Smooth muscle cell (in vitro differentiated cells): Measurements from ENCODE around the gene RBP5. TPM values are rescaled to one million over a fixed set of nuclear protein-coding genes. Genes with fewer than 3 reads are reported as not detected.

Experiments used
- DNase-seq: peaks from one replicate; lab custom pipeline; 2025; ENCODE audit not compliant: unreplicated experiment; lab: John Stamatoyannopoulos, UW
- H2AFZ ChIP-seq: fragments of 200-600 bp; sonication (generic); 2 replicates; pipeline ENCODE4 v1.6.0; 2016; ENCODE audit warnings: antibody characterized with exemption, low read depth, mild to moderate bottlenecking
- H3F3A ChIP-seq: fragments of 200-600 bp; sonication (generic); 2 replicates; pipeline ENCODE4 v1.6.0; 2017; ENCODE audit warnings: antibody characterized with exemption, low read depth
- H3K27ac ChIP-seq: fragments of 200-600 bp; sonication (generic); 2 replicates; pipeline ENCODE4 v1.5.1; 2016; ENCODE audit warnings: low read depth, mild to moderate bottlenecking
- H3K27me3 ChIP-seq: fragments of 200-600 bp; sonication (generic); 2 replicates; pipeline ENCODE4 v1.6.1; 2016; ENCODE audit warnings: low read depth, mild to moderate bottlenecking
- H3K36me3 ChIP-seq: fragments of 200-600 bp; sonication (generic); 2 replicates; pipeline ENCODE4 v1.5.1; 2016; ENCODE audit warnings: low read depth
- H3K4me1 ChIP-seq: fragments of 200-600 bp; sonication (generic); 2 replicates; pipeline ENCODE4 v1.5.1; 2016; ENCODE audit warnings: low read depth
- H3K4me2 ChIP-seq: fragments of 200-600 bp; sonication (generic); 2 replicates; pipeline ENCODE4 v1.6.0; 2016; ENCODE audit warnings: mild to moderate bottlenecking
- H3K4me3 ChIP-seq: fragments of 200-600 bp; sonication (generic); 2 replicates; pipeline ENCODE4 v1.5.1; 2016; ENCODE audit warnings: mild to moderate bottlenecking
- H3K79me2 ChIP-seq: fragments of 200-600 bp; sonication (generic); 2 replicates; pipeline ENCODE4 v1.6.0; 2016; ENCODE audit warnings: low read depth, mild to moderate bottlenecking
- H3K9ac ChIP-seq: fragments of 200-600 bp; sonication (generic); 2 replicates; pipeline ENCODE4 v1.6.0; 2016; ENCODE audit warnings: low read depth
- H3K9me3 ChIP-seq: fragments of 200-600 bp; sonication (generic); replicated peaks from 2 replicates; pipeline ENCODE4 v1.5.1; 2016; ENCODE audit warnings: low read depth
- H4K20me1 ChIP-seq: fragments of 200-600 bp; sonication (generic); 2 replicates; pipeline ENCODE4 v1.6.0; 2016; ENCODE audit warnings: low read depth
- CTCF ChIP-seq: fragments of 200-600 bp; sonication (generic); IDR thresholded peaks from 2 replicates; pipeline ENCODE4 v1.5.1; 2017; ENCODE audit warnings: borderline replicate concordance, mild to moderate bottlenecking, antibody characterized with exemption; ENCODE audit not compliant: insufficient read depth, poor library complexity, severe bottlenecking
- WGBS: methylation state at CpG from one replicate; pipeline ENCODE4 v1.1.7; 2016; ENCODE audit warnings: low lambda C conversion rate; 5-methylcytosine and 5-hydroxymethylcytosine counted together
- polyA plus RNA-seq: library from polyadenylated mRNA; unstranded; fragments of >200 nt; fragmentation: Nextera tagmentation; extraction: Ambion mirVana; gene quantifications from 2 replicates; pipeline ENCODE4 v1.2.1, GENCODE V29; 2016
- total RNA-seq: library from RNA; depleted of rRNA; stranded (reverse); fragments of >200 nt; gene quantifications from 2 replicates; pipeline ENCODE4 v1.2.3, GENCODE V29; 2014

RBP5 gene
- total and polyA plus RNA-seq, 2 experiments from 2014 or later = 0.21 TPM; not detected in 1

GRCh38 chr12:7150356-7150755, 21.7 kb upstream of the RBP5 start:
- no peak overlapping the region for H3K9ac ChIP-seq
- TF ChIP-seq CTCF = no peak
- H3K27ac ChIP-seq = no peak overlapping the region
- H3F3A ChIP-seq = no peaks in the 10 kb centered on the region
- H4K20me1 ChIP-seq = no peaks in the 10 kb centered on the region
- no peaks in the 10 kb centered on the region for H3K79me2 ChIP-seq
- H3K4me2 ChIP-seq = no peak overlapping the region
- no peaks in the 10 kb centered on the region for H3K4me1 ChIP-seq
- H3K36me3 ChIP-seq = no peaks in the 10 kb centered on the region
- no peak overlapping the region for H3K4me3 ChIP-seq
- 97% methylated on average over 12 of the region's 12 CpGs for WGBS
- H3K9me3 ChIP-seq = no peaks in the 10 kb centered on the region
- H2AFZ ChIP-seq = no peak overlapping the region
- no peak for DNase-seq
- no peaks in the 10 kb centered on the region for H3K27me3 ChIP-seq

GRCh38 chr12:7146906-7147305, 18.2 kb upstream of the RBP5 start:
- no peaks in the 10 kb centered on the region for H3K79me2 ChIP-seq
- H4K20me1 ChIP-seq = no peaks in the 10 kb centered on the region
- no peak overlapping the region for H2AFZ ChIP-seq
- no peaks in the 10 kb centered on the region for H3K9me3 ChIP-seq
- no peak for DNase-seq
- H3K4me2 ChIP-seq = no peak overlapping the region
- H3F3A ChIP-seq = no peaks in the 10 kb centered on the region
- no peaks in the 10 kb centered on the region for H3K27me3 ChIP-seq
- no peak overlapping the region for H3K4me3 ChIP-seq
- no peak for TF ChIP-seq CTCF
- H3K4me1 ChIP-seq = no peaks in the 10 kb centered on the region
- no peaks in the 10 kb centered on the region for H3K36me3 ChIP-seq
- H3K9ac ChIP-seq = no peak overlapping the region
- 99% methylated on average over 7 of the region's 7 CpGs for WGBS
- no peak overlapping the region for H3K27ac ChIP-seq

- H3K27me3 ChIP-seq = no peaks in the 10 kb centered on the region
- no peaks in the 10 kb centered on the region for H3F3A ChIP-seq
- H3K79me2 ChIP-seq = no peaks in the 10 kb centered on the region
- no peaks in the 10 kb centered on the region for H3K4me1 ChIP-seq
- no peak overlapping the region for H3K27ac ChIP-seq
- no peak for DNase-seq
- H3K36me3 ChIP-seq = no peaks in the 10 kb centered on the region
- H3K9me3 ChIP-seq = no peaks in the 10 kb centered on the region
- no peak for TF ChIP-seq CTCF
- no peak overlapping the region for H2AFZ ChIP-seq
- 59% methylated on average over 7 of the region's 7 CpGs for WGBS
- H3K4me3 ChIP-seq = no peak overlapping the region
- no peak overlapping the region for H3K4me2 ChIP-seq
- H4K20me1 ChIP-seq = no peaks in the 10 kb centered on the region
- no peak overlapping the region for H3K9ac ChIP-seq
Measured at GRCh38 chr12:7146228-7146627, 17.5 kb upstream of the RBP5 start.

GRCh38 chr12:7145671-7146070, 17.0 kb upstream of the RBP5 start:
- no peak overlapping the region for H2AFZ ChIP-seq
- H3K27me3 ChIP-seq = no peaks in the 10 kb centered on the region
- no peaks in the 10 kb centered on the region for H3K9me3 ChIP-seq
- no peaks in the 10 kb centered on the region for H3F3A ChIP-seq
- no peaks in the 10 kb centered on the region for H4K20me1 ChIP-seq
- no peak overlapping the region for H3K27ac ChIP-seq
- H3K36me3 ChIP-seq = no peaks in the 10 kb centered on the region
- no peak overlapping the region for H3K9ac ChIP-seq
- WGBS = 70% methylated on average over 4 of the region's 4 CpGs
- TF ChIP-seq CTCF = no peak
- H3K4me3 ChIP-seq = no peak overlapping the region
- H3K4me2 ChIP-seq = no peak overlapping the region
- no peaks in the 10 kb centered on the region for H3K79me2 ChIP-seq
- DNase-seq = no peak
- no peaks in the 10 kb centered on the region for H3K4me1 ChIP-seq
